Stomach (tissue), 9 donors: ENCODE data around the gene NFIX. TPM values are rescaled to one million over a fixed set of nuclear protein-coding genes. Genes with fewer than 3 reads are reported as not detected.

Experiments
- DNase-seq, 2 donors: peaks; one replicate each; pipeline versions ENCODE4 v3.0.0 to v3.0.0-alpha.2; 2013 to 2019
- H3K27ac ChIP-seq, 5 donors: fragments of 200-600 bp in 4 of 5; sonication (generic) in 4 of 5; one replicate each; pipeline ENCODE4 v1.5.1; 2013 to 2019; ENCODE audit warnings: mild to moderate bottlenecking in 1 of 5, moderate library complexity in 1 of 5
- H3K27me3 ChIP-seq, 3 donors: fragments of 200-600 bp; sonication (generic); one replicate each; pipeline ENCODE4 v1.5.1; 2017 to 2019; ENCODE audit warnings: mixed run types in 1 of 3
- H3K36me3 ChIP-seq, 4 donors: fragments of 200-600 bp; sonication (generic); 1 replicate in 3 of 4; 2 replicates in 1 of 4; pipeline ENCODE4 v1.5.1; 2016 to 2019
- H3K4me1 ChIP-seq, 4 donors: fragments of 200-600 bp; sonication (generic); one replicate each; pipeline ENCODE4 v1.5.1; 2016 to 2019
- H3K4me3 ChIP-seq, 4 donors: fragments of 200-600 bp; sonication (generic) in 3 of 4; one replicate each; pipeline ENCODE4 v1.5.1; 2016 to 2019; ENCODE audit warnings: mild to moderate bottlenecking in 1 of 4
- H3K9me3 ChIP-seq, 4 donors: fragments of 200-600 bp; sonication (generic); one replicate each; pipeline ENCODE4 v1.5.1; 2016 to 2019
- CTCF ChIP-seq, 7 experiments: fragments of 450-650 bp in 4 of 7; fragments of 200-600 bp in 3 of 7; sonication (generic) in 3 of 7; IDR thresholded peaks; one replicate each; pipeline ENCODE4 v1.5.1; 2016 to 2019; ENCODE audit warnings: antibody characterized with exemption in 7 of 7, control low read depth in 2 of 7, mild to moderate bottlenecking in 1 of 7
- EP300 ChIP-seq: sonication (generic); formaldehyde crosslinking; IDR thresholded peaks from one replicate; pipeline ENCODE4 v1.6.1; 2017; ENCODE audit warnings: antibody characterized with exemption
- POLR2A ChIP-seq, 4 donors: fragments of 450-650 bp; IDR thresholded peaks; one replicate each; pipeline ENCODE4 v1.6.1; 2016; ENCODE audit warnings: antibody characterized with exemption in 4 of 4, control low read depth in 2 of 4, mild to moderate bottlenecking in 1 of 4, moderate library complexity in 1 of 4
- POLR2AphosphoS5 ChIP-seq, 3 donors: sonication (generic); formaldehyde crosslinking; IDR thresholded peaks; one replicate each; pipeline ENCODE4 v1.6.1; 2016; ENCODE audit warnings: antibody characterized with exemption in 3 of 3
- WGBS, 5 donors: extraction: QIAGEN DNeasy Blood & Tissue Kit in 3 of 5; methylation state at CpG; one replicate each; pipeline versions ENCODE4 v1.1.5 to v1.1.7; 2013 to 2018; 5-methylcytosine and 5-hydroxymethylcytosine counted together
- intact Hi-C: fragments of 100-400 bp; cut with DNase I; formaldehyde crosslinking; loops from one replicate; pipeline ENCODE4 v1.15.1; 2023; ENCODE audit warnings: low total_unique reads
- polyA plus RNA-seq, 3 donors: library from polyadenylated mRNA; stranded (reverse); fragments of 200-250 nt; gene quantifications; one replicate each; pipeline ENCODE4 v1.2.3, GENCODE V29; 2013
- total RNA-seq, 5 donors: library from RNA; depleted of rRNA; stranded (reverse); fragments of >200 nt; gene quantifications; one replicate each; pipeline versions ENCODE4 v1.1.0 to v1.2.3, GENCODE V29; 2014 to 2016
- donor health status: healthy with polysubstance abuse.
- donor health status: Bipolar disorder and iron deficiency.
- donor health status: healthy.

NFIX gene
- total and polyA plus RNA-seq, 8 donors = 11.5 to 183 (median 37.6) TPM

DNA sequence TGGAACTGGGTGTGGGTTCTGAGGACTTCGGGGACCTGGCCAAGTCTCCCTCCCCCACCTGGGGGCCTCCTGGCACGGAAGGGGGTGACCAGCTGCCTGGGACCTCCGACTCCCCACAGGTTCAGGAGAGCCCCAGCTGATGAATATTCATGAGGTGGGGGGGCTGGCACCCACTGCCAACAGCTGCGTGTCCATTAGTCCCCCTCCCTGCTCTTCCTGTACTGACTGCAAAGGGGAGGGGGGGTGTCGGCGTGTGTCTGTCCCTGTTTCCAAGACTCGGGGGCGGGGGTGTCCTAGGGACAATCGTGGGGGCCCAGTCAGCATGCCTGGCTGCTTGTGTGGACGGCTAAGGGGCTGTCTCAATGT lies 10.6 kb upstream of the NFIX start:
- H3K4me3 ChIP-seq = no peak overlapping the region

DNA sequence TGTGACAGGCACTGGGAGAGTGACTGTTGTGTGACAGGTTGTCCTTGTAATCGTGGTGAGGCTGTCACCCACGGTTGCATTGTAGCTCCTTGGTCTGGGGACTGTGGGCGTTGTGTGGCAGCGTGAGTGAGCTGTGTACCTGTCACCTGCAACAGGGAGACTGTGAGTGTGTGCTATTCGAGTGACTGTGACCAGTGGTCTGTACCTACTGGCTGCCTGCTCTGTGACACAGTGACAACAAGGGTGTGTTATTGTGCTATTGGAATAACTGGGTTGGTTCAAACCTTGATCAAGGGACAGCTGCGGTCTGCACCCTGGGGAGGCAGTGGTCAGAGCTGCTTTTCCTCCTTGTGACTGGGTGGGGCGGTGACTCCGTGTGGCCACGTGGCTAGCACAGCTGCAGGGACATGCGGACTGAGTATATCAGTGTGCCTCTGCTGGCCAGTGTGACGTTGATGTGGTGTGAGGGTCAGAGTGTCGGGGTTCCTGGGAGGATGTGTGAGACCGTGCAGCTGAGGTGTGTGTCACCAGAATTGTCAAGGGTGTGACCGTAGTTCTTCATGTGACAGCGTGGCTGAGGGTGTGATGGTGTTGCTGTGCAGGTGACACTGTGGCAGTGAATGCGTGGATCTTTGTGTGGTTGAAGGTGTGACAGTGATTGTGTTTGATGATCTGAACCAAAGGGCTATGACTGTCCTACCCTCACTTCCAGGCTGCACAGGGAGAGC lies 10.1 kb upstream of the NFIX start:
- Histone ChIP-seq H3K27me3 (no peaks in the 10 kb centered on the region), H3K27ac (peak overlapping the region; percentile 18 to 71 (median 59)), H3K4me3 (no peak overlapping the region), H3K36me3 (no peaks in the 10 kb centered on the region), H3K4me1 (peaks cover 7 to 35% (median 28%) of the 10 kb centered on the region in 4 donors), H3K9me3 (no peaks in the 10 kb centered on the region)
- DNase-seq = peak; percentile 82 to 89
- intact Hi-C loops = loop anchor here (5.0 kb wide), 1 partner anchor 62 kb away; no protein-coding TSS in a partner anchor
- 13 to 45% (median 31%) methylated on average over 15 to 16 of the region's 16 CpGs for WGBS, 5 donors
- TF ChIP-seq POLR2A (IDR thresholded peaks at IDR 0.05) (no peak), POLR2AphosphoS5 (IDR thresholded peaks at IDR 0.05) (peak in 2 of 3 donors; percentile 60 to 77), EP300 (no peak)

More for the DNA sequence above, 10.6 kb upstream of the NFIX start:
- 21 to 29% (median 27%) methylated on average over 7 to 10 of the region's 10 CpGs for WGBS, 5 donors
- no peaks in the 10 kb centered on the region for H3K9me3 ChIP-seq
- H3K27me3 ChIP-seq = no peaks in the 10 kb centered on the region
- H3K4me1 ChIP-seq = peaks cover 7 to 35% (median 28%) of the 10 kb centered on the region in 4 donors
- TF ChIP-seq CTCF (IDR thresholded peaks at IDR 0.05) = no peak
- TF ChIP-seq POLR2AphosphoS5 (IDR thresholded peaks at IDR 0.05) = no peak
- no peak for TF ChIP-seq POLR2A (IDR thresholded peaks at IDR 0.05)
- TF ChIP-seq EP300 = no peak
- peak in 1 of 2 donors; percentile 44 for DNase-seq
- intact Hi-C loops = loop anchor here (5.0 kb wide), 2 partner anchors 63 to 78 kb away; no protein-coding TSS in a partner anchor
- H3K27ac ChIP-seq = peak overlapping the region; percentile 18 to 71 (median 59)
- no peaks in the 10 kb centered on the region for H3K36me3 ChIP-seq

- intact Hi-C loops = loop anchor here (5.0 kb wide), 1 partner anchor 61 kb away; no protein-coding TSS in a partner anchor
- no peaks in the 10 kb centered on the region for H3K36me3 ChIP-seq
- peaks cover 7 to 35% (median 28%) of the 10 kb centered on the region in 4 donors for H3K4me1 ChIP-seq
- WGBS, 5 donors = 94 to 99% (median 95%) methylated on average over 12 of the region's 12 CpGs
- no peak for DNase-seq
- H3K27me3 ChIP-seq = no peaks in the 10 kb centered on the region
- TF ChIP-seq CTCF (IDR thresholded peaks at IDR 0.05) (no peak), POLR2AphosphoS5 (IDR thresholded peaks at IDR 0.05) (no peak), POLR2A (IDR thresholded peaks at IDR 0.05) (no peak), EP300 (no peak)
- H3K27ac ChIP-seq = no peak overlapping the region
- H3K9me3 ChIP-seq = no peaks in the 10 kb centered on the region
- no peak overlapping the region for H3K4me3 ChIP-seq
These were observed 8.5 kb upstream of the NFIX start for GRCh38 chr19:12986726-12987125.

GRCh38 chr19:12987190-12987589 lies 8.1 kb upstream of the NFIX start:
- H3K4me3 ChIP-seq = no peak overlapping the region
- no peaks in the 10 kb centered on the region for H3K27me3 ChIP-seq
- DNase-seq = no peak
- H3K9me3 ChIP-seq = no peaks in the 10 kb centered on the region
- H3K4me1 ChIP-seq = peaks cover 7 to 35% (median 28%) of the 10 kb centered on the region in 4 donors
- no peak for TF ChIP-seq CTCF (IDR thresholded peaks at IDR 0.05)
- TF ChIP-seq POLR2AphosphoS5 (IDR thresholded peaks at IDR 0.05) = no peak
- TF ChIP-seq EP300 = no peak
- TF ChIP-seq POLR2A (IDR thresholded peaks at IDR 0.05) = no peak
- H3K36me3 ChIP-seq = no peaks in the 10 kb centered on the region
- intact Hi-C loops = loop anchor here (5.0 kb wide), 1 partner anchor 60 kb away; no protein-coding TSS in a partner anchor
- no peak overlapping the region for H3K27ac ChIP-seq
- 62 to 86% (median 79%) methylated on average over 3 of the region's 3 CpGs for WGBS, 5 donors
